Lower leg skin (tissue), 3 donors: Measurements from ENCODE around the gene FZR1.

Experiments used
- POLR2A ChIP-seq, 2 donors: fragments of 450-650 bp; IDR thresholded peaks; one replicate each; pipeline ENCODE4 v1.6.1; 2016 to 2017; ENCODE audit warnings: antibody characterized with exemption in 2 of 2, mild to moderate bottlenecking in 1 of 2, moderate library complexity in 1 of 2
- TF ChIP-seq, protein P1 (sequence below), 3 donors: fragments of 450-650 bp; IDR thresholded peaks; one replicate each; pipeline ENCODE4 v1.5.1; 2016; ENCODE audit warnings: antibody characterized with exemption in 3 of 3, mild to moderate bottlenecking in 3 of 3, moderate library complexity in 2 of 3

- TF ChIP-seq, protein P1, sequence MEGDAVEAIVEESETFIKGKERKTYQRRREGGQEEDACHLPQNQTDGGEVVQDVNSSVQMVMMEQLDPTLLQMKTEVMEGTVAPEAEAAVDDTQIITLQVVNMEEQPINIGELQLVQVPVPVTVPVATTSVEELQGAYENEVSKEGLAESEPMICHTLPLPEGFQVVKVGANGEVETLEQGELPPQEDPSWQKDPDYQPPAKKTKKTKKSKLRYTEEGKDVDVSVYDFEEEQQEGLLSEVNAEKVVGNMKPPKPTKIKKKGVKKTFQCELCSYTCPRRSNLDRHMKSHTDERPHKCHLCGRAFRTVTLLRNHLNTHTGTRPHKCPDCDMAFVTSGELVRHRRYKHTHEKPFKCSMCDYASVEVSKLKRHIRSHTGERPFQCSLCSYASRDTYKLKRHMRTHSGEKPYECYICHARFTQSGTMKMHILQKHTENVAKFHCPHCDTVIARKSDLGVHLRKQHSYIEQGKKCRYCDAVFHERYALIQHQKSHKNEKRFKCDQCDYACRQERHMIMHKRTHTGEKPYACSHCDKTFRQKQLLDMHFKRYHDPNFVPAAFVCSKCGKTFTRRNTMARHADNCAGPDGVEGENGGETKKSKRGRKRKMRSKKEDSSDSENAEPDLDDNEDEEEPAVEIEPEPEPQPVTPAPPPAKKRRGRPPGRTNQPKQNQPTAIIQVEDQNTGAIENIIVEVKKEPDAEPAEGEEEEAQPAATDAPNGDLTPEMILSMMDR (IDR thresholded peaks at IDR 0.05) = no peak
- TF ChIP-seq POLR2A (IDR thresholded peaks at IDR 0.05) = no peak
Observed at GRCh38 chr19:3572132-3572854, 66.2 kb downstream of the FZR1 start.
